ENCODE measurements around the gene LIMK1. TPM values are rescaled to one million over a fixed set of nuclear protein-coding genes. Genes with fewer than 3 reads are reported as not detected.
A peak's percentile ranks its signal among the peaks of the same experiment; 100 is the strongest.

LIMK1 gene
- total and polyA plus RNA-seq, 2 of the 4 experiments (the other 2 are of a cell fraction) = 25.8 to 48.0 TPM

DNA sequence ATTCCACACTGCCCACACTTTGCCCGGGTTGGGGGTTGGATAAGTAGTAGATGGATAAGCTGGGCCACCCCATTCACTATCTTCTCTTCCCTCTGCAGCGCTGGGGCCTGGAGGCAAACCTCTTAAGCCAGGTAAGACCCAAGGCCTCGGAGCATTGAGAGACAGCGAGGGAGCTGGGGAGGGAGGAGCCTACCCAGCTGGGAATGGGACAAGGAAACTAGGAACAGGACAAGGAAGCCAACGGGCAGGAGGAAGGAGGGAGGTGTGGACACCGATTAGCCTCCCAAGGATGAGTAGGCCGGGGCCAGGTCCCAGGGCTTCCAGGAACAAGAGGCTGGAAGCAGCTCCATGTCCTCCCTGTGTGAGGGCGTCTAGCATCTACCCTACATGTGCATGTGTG lies 46.0 kb upstream of the LIMK1 start:
- Histone ChIP-seq H3K56ac (ENCODE audit: extremely low read depth, insufficient read depth, low read length) (no peak overlapping the region), H3K4me2 (ENCODE audit: low read depth, low read length) (no peak overlapping the region), H4K91ac (ENCODE audit: insufficient read depth, low read depth, low read length) (no peak overlapping the region), H3K9me3 (ENCODE audit: control insufficient read depth, insufficient read depth, low read length) (no peaks in the 10 kb centered on the region), H2BK5ac (ENCODE audit: low read depth, low read length, poor library complexity, severe bottlenecking) (no peak overlapping the region), H4K5ac (ENCODE audit: low read depth, low read length) (no peak overlapping the region), H3K27ac (ENCODE audit: insufficient read depth, low read length) (no peak overlapping the region), H2BK120ac (ENCODE audit: low read depth, low read length) (no peak overlapping the region), H3K9me1 (ENCODE audit: insufficient read depth, low read length) (no peaks in the 10 kb centered on the region), H3K9ac (ENCODE audit: low read depth, low read length) (no peak overlapping the region), H3K14ac (replicated peaks; ENCODE audit: low read depth, low read length) (no peak overlapping the region), H2AFZ (replicated peaks; ENCODE audit: low read length, poor library complexity) (no peak overlapping the region), H3K4me3 (ENCODE audit: insufficient read depth, low read depth, low read length) (no peak overlapping the region), H2AK5ac (ENCODE audit: low read depth, low read length) (no peak overlapping the region), H2BK15ac (ENCODE audit: low read depth, low read length) (no peak overlapping the region), H3K4me1 (ENCODE audit: control insufficient read depth, insufficient read depth, low read length) (peaks cover 7% of the 10 kb centered on the region; the same call in 1 of the 2 replicates), H4K8ac (ENCODE audit: low read depth in 2 of 2, low read length in 2 of 2) (no peak overlapping the region), H3K23ac (ENCODE audit: low read depth, low read length) (no peak overlapping the region), H4K20me1 (ENCODE audit: insufficient read depth, low read length) (no peaks in the 10 kb centered on the region), H2AK9ac (replicated peaks; ENCODE audit: low read depth, low read length, poor library complexity) (peak overlapping the region; percentile 24), H3K4ac (ENCODE audit: low read depth, low read length) (no peak overlapping the region), H3K36me3 (ENCODE audit: control insufficient read depth, insufficient read depth, low read length) (0 out of 2 replicates have a peak, but pooled peaks cover 2% of the 10 kb centered on the region), H3K18ac (ENCODE audit: low read depth, low read length) (no peak overlapping the region), H3K27me3 (ENCODE audit: control insufficient read depth, insufficient read depth, low read length) (no peaks in the 10 kb centered on the region), H2BK20ac (ENCODE audit: low read depth, low read length) (no peak overlapping the region), H3K79me1 (ENCODE audit: low read depth in 1 of 2, low read length in 2 of 2) (no peaks in the 10 kb centered on the region)
- intact Hi-C loops (cut with micrococcal nuclease) (no loop called here), in situ Hi-C loops (cut with MboI; ENCODE audit: low sequenced_read_pairs) (no loop called here), dilution Hi-C loops (cut with HindIII; ENCODE audit: low sequenced_read_pairs, unreplicated experiment) (no loop called here)
- DNase-seq (no peak), ATAC-seq (ENCODE audit: low read depth) (no peak)
- BruUV-seq (replicated peaks) = no TSS peak
- ChIA-PET CTCF (no interaction called here), POLR2A (ENCODE audit: unreplicated experiment) (no interaction called here)
- 100% methylated on average over 2 of the region's 8 CpGs; no CpG with 5 or more reads in 1 of the 2 experiments for WGBS, 2 experiments (ENCODE audit: extremely low coverage in 2 of 2, insufficient read length in 1 of 2)
- no peak for TF ChIP-seq FOS (IDR thresholded peaks at IDR 0.05; ENCODE audit: low read depth, low read length)

Data from IMR-90 (cell line).